ENCODE measurements around the gene TLE4.

Gene TLE4

GRCh38 chr9:79580055-79580454 lies 8.3 kb downstream of the TLE4 start:
- no peak for TF ChIP-seq CTCF (IDR thresholded peaks at IDR 0.05; ENCODE audit: extremely low read depth, missing control alignments)

GRCh38 chr9:79581388-79581787 lies 9.6 kb downstream of the TLE4 start:
- no peak for DNase-seq (ENCODE audit: low spot score)
- TF ChIP-seq CTCF (IDR thresholded peaks at IDR 0.05; ENCODE audit: extremely low read depth, missing control alignments) = no peak

More at GRCh38 chr9:79580055-79580454, 8.3 kb downstream of the TLE4 start:
- no peak for DNase-seq (ENCODE audit: low spot score)

GRCh38 chr9:79581794-79582193 lies 10.0 kb downstream of the TLE4 start:
- no peak for DNase-seq (ENCODE audit: low spot score)
- TF ChIP-seq CTCF (IDR thresholded peaks at IDR 0.05; ENCODE audit: extremely low read depth, missing control alignments) = no peak

- no peak for TF ChIP-seq CTCF (IDR thresholded peaks at IDR 0.05; ENCODE audit: extremely low read depth, missing control alignments)
- DNase-seq (ENCODE audit: low spot score) = peak; percentile 18
These were observed 12.3 kb downstream of the TLE4 start for GRCh38 chr9:79583952-79584654.

GRCh38 chr9:79584655-79584982 lies 12.9 kb downstream of the TLE4 start:
- no peak for TF ChIP-seq CTCF (IDR thresholded peaks at IDR 0.05; ENCODE audit: extremely low read depth, missing control alignments)
- no peak for DNase-seq (ENCODE audit: low spot score)

- DNase-seq (ENCODE audit: low spot score) = no peak
- TF ChIP-seq CTCF (IDR thresholded peaks at IDR 0.05; ENCODE audit: extremely low read depth, missing control alignments) = no peak
These were observed 16.9 kb downstream of the TLE4 start for GRCh38 chr9:79588488-79589223.

- TF ChIP-seq CTCF (IDR thresholded peaks at IDR 0.05; ENCODE audit: extremely low read depth, missing control alignments) = no peak
- no peak for DNase-seq (ENCODE audit: low spot score)
These were observed 19.7 kb downstream of the TLE4 start for GRCh38 chr9:79591458-79591857.

Data from GM20000 (cell line).